ENCODE measurements around the gene CDA. TPM values are rescaled to one million over a fixed set of nuclear protein-coding genes. Genes with fewer than 3 reads are reported as not detected.

Gene CDA
- total and polyA plus RNA-seq, 2 of the 8 experiments (the other 6 are each of a cell fraction or from before 2014, with no cell fraction given) = 4.4 to 11.3 TPM

DNA sequence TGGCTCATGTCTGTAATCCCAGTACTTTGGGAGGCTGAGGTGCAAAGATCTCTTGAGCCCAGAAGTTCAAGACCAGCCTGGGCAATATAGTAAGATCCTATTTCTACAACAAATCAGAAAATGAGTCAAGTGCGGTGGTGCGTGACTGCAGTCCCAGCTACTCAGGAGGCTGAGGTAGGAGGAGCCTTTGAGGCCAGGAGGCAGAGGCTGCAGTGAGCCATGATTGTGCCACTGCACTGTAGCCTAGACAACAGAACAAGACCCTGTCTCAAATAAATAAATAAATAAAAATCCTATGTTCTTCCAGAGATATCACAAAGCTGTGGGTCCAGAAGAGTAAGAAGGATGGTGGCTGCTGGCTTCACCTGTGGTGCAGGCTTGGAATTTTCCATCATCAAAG, 22.1 kb downstream of the CDA start:
- H3K4me2 ChIP-seq (ENCODE audit: insufficient read depth in 1 of 2, low read depth in 2 of 2, low read length in 2 of 2) = no peak overlapping the region
- no peaks in the 10 kb centered on the region for H3K9me3 ChIP-seq (ENCODE audit: insufficient read depth in 2 of 2, low read depth in 1 of 2, low read length in 1 of 2)
- CTCF ChIA-PET (ENCODE audit: partially characterized antibody) = interaction anchor here (1.8 kb wide), 1 partner anchor 23 kb away, joined by 5 read pairs; no protein-coding TSS in a partner anchor
- no peak for TF ChIP-seq RAD21 (IDR thresholded peaks at IDR 0.05 in 1 of 2, conservative IDR thresholded peaks at IDR 0.05 in 1 of 2; ENCODE audit: low read depth in 2 of 2, low read length in 2 of 2)
- TF ChIP-seq SIX5 (IDR thresholded peaks at IDR 0.05; ENCODE audit: low read depth, low read length) = no peak
- no peak for TF ChIP-seq CHD1 (IDR thresholded peaks at IDR 0.05; ENCODE audit: low read depth, low read length)
- no peak for TF ChIP-seq CBX5 (IDR thresholded peaks at IDR 0.05; ENCODE audit: low read depth, low read length)
- TF ChIP-seq MAFK (IDR thresholded peaks at IDR 0.05; ENCODE audit: low read depth, low read length) = no peak
- TF ChIP-seq RXRA (IDR thresholded peaks at IDR 0.05; ENCODE audit: insufficient read depth, low read depth, low read length) = no peak
- TF ChIP-seq SP1 (IDR thresholded peaks at IDR 0.05; ENCODE audit: low read depth, low read length) = no peak
- TF ChIP-seq SAP30 (IDR thresholded peaks at IDR 0.05; ENCODE audit: insufficient read depth, insufficient replicate concordance, low read length) = no peak
- no peak for TF ChIP-seq JUN (IDR thresholded peaks at IDR 0.05; ENCODE audit: low read depth, low read length)
- no peak for TF ChIP-seq POLR2AphosphoS5 (IDR thresholded peaks at IDR 0.05; ENCODE audit: low read depth, low read length)
- TF ChIP-seq USF2 (IDR thresholded peaks at IDR 0.05; ENCODE audit: low read length) = no peak
- no peak for TF ChIP-seq CBX8 (IDR thresholded peaks at IDR 0.05; ENCODE audit: borderline replicate concordance, low read depth, low read length)
- TF ChIP-seq HDAC2 (IDR thresholded peaks at IDR 0.05; ENCODE audit: borderline replicate concordance in 1 of 2, low read depth in 2 of 2, low read length in 2 of 2) = no peak

More for the DNA sequence above, 22.1 kb downstream of the CDA start:
- Histone ChIP-seq H4K91ac (replicated peaks; ENCODE audit: insufficient read length, low read length) (no peak overlapping the region), H4K20me1 (replicated peaks in 1 of 2; ENCODE audit: control insufficient read depth in 1 of 2, insufficient read depth in 2 of 2, low read length in 2 of 2) (no peaks in the 10 kb centered on the region), H3K23me2 (ENCODE audit: low read depth, low read length) (no peaks in the 10 kb centered on the region), H3K18ac (ENCODE audit: extremely low read depth, low read length) (no peak overlapping the region), H3K27ac (ENCODE audit: low read depth, low read length) (no peak overlapping the region), H3K4me1 (replicated peaks in 1 of 4; ENCODE audit: control insufficient read depth in 3 of 4, insufficient read depth in 4 of 4, low read length in 3 of 4) (peaks cover 0 to 5% (median 4%) of the 10 kb centered on the region in 4 experiments; a peak in 4 of 7 replicates), H3K79me2 (ENCODE audit: control insufficient read depth in 1 of 2, insufficient read depth in 2 of 2, low read length in 2 of 2) (no peaks in the 10 kb centered on the region), H2AK5ac (ENCODE audit: low read depth, low read length) (no peak overlapping the region), H3K36me3 (ENCODE audit: control insufficient read depth in 2 of 4, insufficient read depth in 4 of 4, low read length in 3 of 4) (no peaks in the 10 kb centered on the region), H2BK20ac (ENCODE audit: low read length) (no peak overlapping the region), H2BK15ac (ENCODE audit: low read length) (no peak overlapping the region), H2BK120ac (replicated peaks; ENCODE audit: low read depth, low read length) (no peak overlapping the region), H3K79me1 (ENCODE audit: low read depth, low read length) (no peaks in the 10 kb centered on the region), H3K23ac (ENCODE audit: insufficient read length) (no peak overlapping the region), H4K8ac (ENCODE audit: extremely low read depth, insufficient read depth, low read length) (no peak overlapping the region), H2BK5ac (ENCODE audit: low read depth, low read length) (no peak overlapping the region), H3K56ac (replicated peaks; ENCODE audit: insufficient read length, low read depth, low read length) (no peak overlapping the region), H2BK12ac (ENCODE audit: low read depth, low read length) (no peak overlapping the region), H4K5ac (ENCODE audit: insufficient read length, low read depth, low read length) (no peak overlapping the region), H3K4me3 (ENCODE audit: extremely low read depth in 1 of 4, insufficient read depth in 2 of 4, low read depth in 3 of 4, low read length in 4 of 4) (no peak overlapping the region), H3K9ac (replicated peaks in 1 of 4; ENCODE audit: extremely low read depth in 1 of 4, low read depth in 3 of 4, low read length in 3 of 4) (no peak overlapping the region), H3K14ac (ENCODE audit: insufficient read length) (no peak overlapping the region), H3K27me3 (replicated peaks in 1 of 4; ENCODE audit: control insufficient read depth in 3 of 4, extremely low read depth in 1 of 4, insufficient read depth in 3 of 4, low read length in 3 of 4) (no peaks in the 10 kb centered on the region), H2AFZ (ENCODE audit: low read length) (no peak overlapping the region), H3K4ac (replicated peaks; ENCODE audit: insufficient read length, low read depth, low read length) (no peak overlapping the region)
- POLR2A ChIA-PET (ENCODE audit: partially characterized antibody) = interaction anchor here (1.4 kb wide), 1 partner anchor 15 kb away, joined by 3 read pairs; no protein-coding TSS in a partner anchor
- DNase-seq (ENCODE audit: low read depth in 1 of 2, low spot score in 2 of 2) (no peak), FAIRE-seq (no peak)
- 98% methylated on average over 2 of the region's 2 CpGs; no CpG with 5 or more reads in 1 of the 2 experiments for whole genome bisulfite sequencing, 2 experiments (ENCODE audit: extremely low coverage in 1 of 2, insufficient coverage in 1 of 2, insufficient read length in 1 of 2, insufficient replicate concordance in 2 of 2, low coverage in 1 of 2, low lambda C conversion rate in 2 of 2, missing lambda C conversion rate in 1 of 2)

Measured in H1 (cell line).